HepG2 (cell line): Measurements from ENCODE around the gene SNAPC4. TPM values are rescaled to one million over a fixed set of nuclear protein-coding genes. Genes with fewer than 3 reads are reported as not detected.

ENCODE experiments used
- ATAC-seq: fragments of 200-7000 bp; cut with Tn5 transposase; 3 replicates; pipeline ENCODE4 v1.9.1; 2020; ENCODE audit warnings: mild to moderate bottlenecking, moderate library complexity
- BruUV-seq: library from RNA; stranded (reverse); fragments of 400-500 nt; replicated peaks from 2 replicates; lab custom pipeline; 2021; lab: Mats Ljungman, UMichigan
- CTCF ChIA-PET: fragments of 300-600 bp; formaldehyde crosslinking; extraction: SDS; loops from one replicate; lab custom pipeline; 2021; ENCODE audit warnings: low total read pairs, inconsistent platforms, low intra/inter-chr PET ratio; lab: Yijun Ruan, JAX
- POLR2A ChIA-PET: fragments of 350-600 bp; sonication (Branson Sonifier 250); formaldehyde crosslinking; loops from one replicate; lab custom pipeline; 2020; ENCODE audit warnings: antibody characterized with exemption, inconsistent platforms; lab: Yijun Ruan, JAX
- DNase-seq: peaks from one replicate; pipeline ENCODE4 v3.0.0-alpha.2; 2015; ENCODE audit warnings: low spot score
- FAIRE-seq: peaks from 3 replicates; lab custom pipeline; 2011; peaks lifted over from hg19 to GRCh38; lab: Jason Lieb, UNC
- H2AFZ ChIP-seq: one replicate; pipeline ENCODE4 v1.6.1; 2011; ENCODE audit warnings: low read length, inconsistent platforms
- H3K27ac ChIP-seq: fragments of 300-600 bp; 3 replicates; pipeline ENCODE4 v1.8.0; 2011; ENCODE audit warnings: mixed run types, mild to moderate bottlenecking, mixed read lengths, low read length, inconsistent platforms; ENCODE audit not compliant: insufficient read depth; ENCODE audit errors: extremely low read length
- H3K27me3 ChIP-seq, 2 experiments: fragments of 200-600 bp in 1 of 2; 2 replicates in 1 of 2; 3 replicates in 1 of 2; pipeline versions ENCODE4 v1.6.0 to v1.8.0; 2011; ENCODE audit warnings: low read length in 2 of 2, mild to moderate bottlenecking in 2 of 2, moderate library complexity in 2 of 2, inconsistent platforms in 1 of 2; ENCODE audit not compliant: insufficient read depth in 2 of 2, control insufficient read depth in 1 of 2
- H3K36me3 ChIP-seq, 2 experiments: fragments of 200-600 bp in 1 of 2; replicated peaks in 1 of 2; 2 replicates in 1 of 2; 3 replicates in 1 of 2; pipeline versions ENCODE4 v1.5.1 to v1.8.0; 2011; ENCODE audit warnings: low read length in 2 of 2, inconsistent platforms in 1 of 2; ENCODE audit not compliant: insufficient read depth in 2 of 2, control insufficient read depth in 1 of 2
- H3K4me1 ChIP-seq: 2 replicates; pipeline ENCODE4 v1.5.1; 2012; ENCODE audit warnings: low read length, inconsistent platforms; ENCODE audit not compliant: insufficient read depth
- H3K4me2 ChIP-seq: 2 replicates; pipeline ENCODE4 v1.6.0; 2011; ENCODE audit warnings: low read depth, low read length, inconsistent platforms
- H3K4me3 ChIP-seq, 3 experiments: fragments of 200-600 bp in 1 of 3; sonication (generic), shearing (Covaris generic) in 1 of 3; replicated peaks in 1 of 3; 2 replicates each; pipeline ENCODE4 v1.5.1; 2011 to 2016; ENCODE audit warnings: low read length in 3 of 3, inconsistent platforms in 2 of 3, low read depth in 2 of 3, mild to moderate bottlenecking in 2 of 3, control low read depth in 1 of 3, mixed read lengths in 1 of 3; ENCODE audit not compliant: insufficient read depth in 1 of 3
- H3K79me2 ChIP-seq: one replicate; pipeline ENCODE4 v1.6.1; 2011; ENCODE audit warnings: low read length, inconsistent platforms; ENCODE audit not compliant: insufficient read depth
- H3K9ac ChIP-seq: 2 replicates; pipeline ENCODE4 v1.6.0; 2011; ENCODE audit warnings: mild to moderate bottlenecking, low read depth, low read length, inconsistent platforms; ENCODE audit not compliant: insufficient read depth
- H3K9me3 ChIP-seq: 2 replicates; pipeline ENCODE4 v1.5.1; 2012; ENCODE audit warnings: mild to moderate bottlenecking, low read length
- H4K20me1 ChIP-seq: 2 replicates; pipeline ENCODE4 v1.6.0; 2011; ENCODE audit warnings: inconsistent platforms, mild to moderate bottlenecking, low read length, moderate library complexity; ENCODE audit not compliant: insufficient read depth
- ASH2L ChIP-seq: fragments of 300-600, 200-600 bp; sonication (generic); IDR thresholded peaks from 2 replicates; pipeline ENCODE4 v1.7.0; 2017; ENCODE audit warnings: low read depth, mild to moderate bottlenecking, moderate library complexity, mixed read lengths, low read length; ENCODE audit not compliant: insufficient read length
- HHEX ChIP-seq: IDR thresholded peaks from 2 replicates; pipeline ENCODE4 v1.6.1; 2016; ENCODE audit warnings: control low read depth
- MED1 ChIP-seq: sonication (generic); formaldehyde crosslinking; IDR thresholded peaks from 2 replicates; pipeline ENCODE4 v1.4.0; 2020; ENCODE audit warnings: missing genetic modification reagents
- TEAD3 ChIP-seq: optimal IDR thresholded peaks from 2 replicates; pipeline ENCODE3; 2016; ENCODE audit warnings: borderline replicate concordance
- XBP1 ChIP-seq: sonication (generic); formaldehyde crosslinking; IDR thresholded peaks from 2 replicates; pipeline ENCODE4 v1.5.0; 2020; ENCODE audit warnings: missing genetic modification reagents
- ZNF121 ChIP-seq: sonication (generic); formaldehyde crosslinking; IDR thresholded peaks from 2 replicates; pipeline ENCODE4 v1.5.0; 2020; ENCODE audit warnings: mild to moderate bottlenecking, missing genetic modification reagents
- ZNF3 ChIP-seq: IDR thresholded peaks from 2 replicates; pipeline ENCODE4 v1.7.0; 2017; ENCODE audit warnings: inconsistent platforms
- ZNF577 ChIP-seq: sonication (generic); formaldehyde crosslinking; IDR thresholded peaks from 2 replicates; pipeline ENCODE4 v1.4.0; 2020; ENCODE audit warnings: mild to moderate bottlenecking, low read depth, missing genetic modification reagents, borderline replicate concordance
- ZNF670 ChIP-seq: sonication (generic); formaldehyde crosslinking; IDR thresholded peaks from 2 replicates; pipeline ENCODE4 v1.8.0; 2022; ENCODE audit warnings: mild to moderate bottlenecking, missing genetic modification reagents, borderline replicate concordance
- ZNF761 ChIP-seq: sonication (generic); formaldehyde crosslinking; conservative IDR thresholded peaks from 2 replicates; pipeline ENCODE4 v1.4.0; 2020; ENCODE audit warnings: mild to moderate bottlenecking, missing genetic modification reagents
- ZNF772 ChIP-seq: sonication (generic); formaldehyde crosslinking; IDR thresholded peaks from 2 replicates; pipeline ENCODE4 v1.5.0; 2020; ENCODE audit warnings: mild to moderate bottlenecking, missing genetic modification reagents
- ZNF891 ChIP-seq: sonication (generic); formaldehyde crosslinking; IDR thresholded peaks from 2 replicates; pipeline ENCODE4 v1.5.0; 2020; ENCODE audit warnings: mild to moderate bottlenecking, missing genetic modification reagents
- WGBS: methylation state at CpG from one replicate; pipeline ENCODE4 v1.1.6; 2017; ENCODE audit warnings: low lambda C conversion rate; 5-methylcytosine and 5-hydroxymethylcytosine counted together
- in situ Hi-C: cut with HindIII; loops from 2 replicates; pipeline ENCODE4 v1.10.0; 2017; ENCODE audit warnings: low pct_unique_long_range_greater_than_20kb; ENCODE audit not compliant: extremely low pct_ligation_motif_present
- intact Hi-C: fragments of 100-400 bp; cut with micrococcal nuclease; formaldehyde crosslinking; loops from one replicate; pipeline ENCODE4 v1.10.0; 2022; ENCODE audit not compliant: unreplicated experiment
- polyA plus RNA-seq, 8 experiments: library from polyadenylated mRNA; depleted of rRNA in 3 of 8; stranded (reverse) in 7 of 8; unstranded in 1 of 8; fragments of >200 nt; fragmentation: Illumina TruSeq in 4 of 8; extraction: Trizol in 4 of 8; gene quantifications; 2 replicates each; pipeline versions ENCODE4 v1.2.1 to v1.2.3, GENCODE V29; 2011 to 2016; ENCODE audit warnings: low read depth in 4 of 8, missing spikeins in 1 of 8, mixed read lengths in 1 of 8; ENCODE audit not compliant: insufficient read depth in 1 of 8
- total RNA-seq, 5 experiments: library from RNA; depleted of rRNA; stranded (reverse); fragments of >200 nt; fragmentation: Illumina TruSeq; extraction: Trizol; gene quantifications; 2 replicates each; pipeline ENCODE4 v1.2.3, GENCODE V29; 2016; ENCODE audit warnings: low read depth in 1 of 5

Gene SNAPC4
- total and polyA plus RNA-seq, 2 of the 13 experiments (the other 11 are each of a cell fraction or from before 2014, with no cell fraction given), result 2.0 to 6.0 TPM

GRCh38 chr9:136433849-136434579, 34.0 kb upstream of the SNAPC4 start:
- H3K9ac ChIP-seq, result no peak overlapping the region
- POLR2A ChIA-PET, result interaction anchor here (0.6 kb wide), 1 partner anchor 12 kb away, joined by 3 read pairs; no protein-coding TSS in a partner anchor
- DNase-seq (no peak), ATAC-seq (no peak), FAIRE-seq (no peak)
- no peaks in the 10 kb centered on the region for H3K9me3 ChIP-seq
- no peak overlapping the region for H3K4me2 ChIP-seq
- no peaks in the 10 kb centered on the region; a peak in 1 of 5 replicates for H3K27me3 ChIP-seq
- H2AFZ ChIP-seq, result no peak overlapping the region
- TF ChIP-seq ZNF121 (CRISPR knock-in tag) (no peak), ZNF670 (CRISPR knock-in tag) (no peak), ZNF577 (CRISPR knock-in tag) (no peak), ZNF761 (CRISPR knock-in tag) (no peak), ZNF3 (CRISPR knock-in tag) (no peak), MED1 (CRISPR knock-in tag) (no peak), TEAD3 (CRISPR knock-in tag) (no peak), ZNF772 (CRISPR knock-in tag) (no peak), XBP1 (CRISPR knock-in tag) (no peak), ZNF891 (CRISPR knock-in tag) (no peak), HHEX (CRISPR knock-in tag) (no peak), ASH2L (no peak)
- peaks cover 4 to 6% of the 10 kb centered on the region in 2 experiments; a peak in 2 of 5 replicates for H3K36me3 ChIP-seq
- BruUV-seq, result no TSS peak
- no peak overlapping the region for H3K27ac ChIP-seq
- in situ Hi-C loops, result no loop called here
- peaks cover 7% of the 10 kb centered on the region; the same call in 1 of the 2 replicates for H4K20me1 ChIP-seq
- peaks cover 22% of the 10 kb centered on the region for H3K4me1 ChIP-seq
- 97% methylated on average over 26 of the region's 37 CpGs for WGBS
- CTCF ChIA-PET, result no interaction called here
- no peak overlapping the region for H3K4me3 ChIP-seq
- intact Hi-C loops, result no loop called here
- H3K79me2 ChIP-seq, result peaks cover 25% of the 10 kb centered on the region
